Heart left ventricle (tissue), 13 donors: Measurements from ENCODE around the gene USP4.
A peak's percentile ranks its signal among the peaks of the same experiment; 100 is the strongest.

ENCODE experiments used
- POLR2A ChIP-seq, 2 donors: fragments of 450-650 bp; IDR thresholded peaks; one replicate each; pipeline ENCODE4 v1.6.1; 2017; ENCODE audit warnings: antibody characterized with exemption in 2 of 2, mild to moderate bottlenecking in 2 of 2, moderate library complexity in 2 of 2
- TF ChIP-seq, protein P1 (sequence below), 12 donors: fragments of 200-600 bp; sonication (generic) in 4 of 12; IDR thresholded peaks; one replicate each; pipeline versions ENCODE4 v1.5.0 to v1.8.0; 2018 to 2022; ENCODE audit warnings: antibody characterized with exemption in 12 of 12, mild to moderate bottlenecking in 5 of 12
- donor health status: ischemic (EF 13 %, LVEDD 7.1; RV severe dilation, severe dysfunction).
- donor health status: DM: no; HTN: yes; CAD: no.
- donor health status: DM: no; HTN: no; CAD: no.
- donor health status: ischemic (EF 25% LVEDD 6.9; RV normal size, moderate dysfunction).
- donor health status: ischemic (EF 25% LVEDD 5.7; RV mildly dilated, moderate dysfunction).
- donor health status: ischemic (EF 35%, LVEDD 5.7; RV mildly dilated, moderate dysfunction).
- donor health status: nonischemic (EF 11% LVEDD 7.7; RV severe dilation, severe dysfunction).
- donor health status: DM: yes; HTN: yes; CAD: no.
- donor health status: PGD.
- donor health status: ischemic (EF 29% LVEDD 5.4; RV normal size, mild dysfunction).
- donor health status: nonischemic (EF 23%, LVEDD 6.1; RV moderate dilation, normal function).

DNA sequence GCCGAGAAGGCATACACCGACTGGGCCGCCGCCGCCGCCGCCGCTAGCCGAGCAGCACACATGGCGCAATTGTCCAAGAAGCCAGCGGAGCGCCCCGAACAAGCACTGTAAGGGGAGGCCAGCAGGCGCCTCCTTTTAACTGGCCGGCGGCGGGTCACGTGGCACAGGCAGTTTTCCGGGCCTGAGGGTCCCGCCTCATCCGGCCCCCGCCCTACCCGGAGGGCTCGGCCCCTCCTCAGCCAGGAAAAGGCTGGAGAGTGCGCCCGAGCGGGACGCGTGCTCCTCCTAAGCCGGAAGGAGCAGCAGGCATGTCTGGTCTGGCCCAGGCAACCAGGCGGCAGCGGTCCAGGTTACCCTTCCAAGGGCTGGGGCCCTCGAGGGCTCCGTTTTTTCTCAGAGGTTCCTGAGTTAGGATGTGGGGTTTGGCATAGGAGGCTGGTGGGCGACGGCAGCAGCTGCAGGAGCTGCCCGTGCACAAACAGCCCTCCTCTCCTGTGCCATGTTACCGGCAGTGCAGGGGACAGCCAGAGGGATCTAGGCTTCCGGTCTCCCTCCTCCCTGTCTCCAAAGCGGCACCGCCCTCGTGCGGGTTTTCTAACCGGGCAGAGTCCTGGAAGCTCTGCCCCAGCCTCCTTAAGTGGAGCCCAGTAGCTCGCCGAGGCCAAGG lies 18.5 kb upstream of the USP4 start, which contains the start of gene GPX1:
- TF ChIP-seq, protein P1, sequence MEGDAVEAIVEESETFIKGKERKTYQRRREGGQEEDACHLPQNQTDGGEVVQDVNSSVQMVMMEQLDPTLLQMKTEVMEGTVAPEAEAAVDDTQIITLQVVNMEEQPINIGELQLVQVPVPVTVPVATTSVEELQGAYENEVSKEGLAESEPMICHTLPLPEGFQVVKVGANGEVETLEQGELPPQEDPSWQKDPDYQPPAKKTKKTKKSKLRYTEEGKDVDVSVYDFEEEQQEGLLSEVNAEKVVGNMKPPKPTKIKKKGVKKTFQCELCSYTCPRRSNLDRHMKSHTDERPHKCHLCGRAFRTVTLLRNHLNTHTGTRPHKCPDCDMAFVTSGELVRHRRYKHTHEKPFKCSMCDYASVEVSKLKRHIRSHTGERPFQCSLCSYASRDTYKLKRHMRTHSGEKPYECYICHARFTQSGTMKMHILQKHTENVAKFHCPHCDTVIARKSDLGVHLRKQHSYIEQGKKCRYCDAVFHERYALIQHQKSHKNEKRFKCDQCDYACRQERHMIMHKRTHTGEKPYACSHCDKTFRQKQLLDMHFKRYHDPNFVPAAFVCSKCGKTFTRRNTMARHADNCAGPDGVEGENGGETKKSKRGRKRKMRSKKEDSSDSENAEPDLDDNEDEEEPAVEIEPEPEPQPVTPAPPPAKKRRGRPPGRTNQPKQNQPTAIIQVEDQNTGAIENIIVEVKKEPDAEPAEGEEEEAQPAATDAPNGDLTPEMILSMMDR (IDR thresholded peaks at IDR 0.05) = no peak
- TF ChIP-seq POLR2A (IDR thresholded peaks at IDR 0.05) = peak; percentile 60 to 98
